HS-5 (cell line): ENCODE data around the gene DTWD2.
"Not testable (repeated sequence)": the region's sequence is repeated elsewhere in the genome, so short reads cannot be mapped to it uniquely, and the experiment has no call there.

Source experiments
- DNase-seq: peaks from one replicate; pipeline ENCODE4 v3.0.0-alpha.2; 2012; ENCODE audit warnings: low read depth

The DTWD2 gene

GRCh38 chr5:118996098-118996497 is 7.8 kb upstream of the DTWD2 start:
- DNase-seq, result no peak

DNA sequence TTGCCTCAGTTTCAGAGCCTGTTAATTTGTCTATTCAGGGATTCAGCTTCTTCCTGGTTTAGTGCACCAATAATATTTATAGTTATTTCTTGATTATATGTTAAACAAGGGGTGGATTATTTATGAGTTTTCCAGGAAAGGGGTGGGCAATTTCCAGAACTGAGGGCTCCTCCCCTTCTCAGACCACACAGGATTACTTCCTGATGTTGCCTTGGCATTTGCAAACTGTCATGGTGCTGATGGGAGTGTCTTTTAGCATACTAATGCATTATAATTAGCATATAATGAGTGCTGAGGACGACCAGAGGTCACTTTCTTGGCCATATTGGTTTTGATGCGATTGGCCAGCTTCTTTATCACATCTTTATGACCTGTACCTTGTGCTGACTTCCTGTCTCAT is 6.2 kb upstream of the DTWD2 start:
- no peak for DNase-seq

- DNase-seq, result not testable (repeated sequence)
These were observed 4.8 kb upstream of the DTWD2 start for GRCh38 chr5:118993118-118993517.

GRCh38 chr5:118992055-118992454 is 3.7 kb upstream of the DTWD2 start:
- DNase-seq, result not testable (repeated sequence)

DNA sequence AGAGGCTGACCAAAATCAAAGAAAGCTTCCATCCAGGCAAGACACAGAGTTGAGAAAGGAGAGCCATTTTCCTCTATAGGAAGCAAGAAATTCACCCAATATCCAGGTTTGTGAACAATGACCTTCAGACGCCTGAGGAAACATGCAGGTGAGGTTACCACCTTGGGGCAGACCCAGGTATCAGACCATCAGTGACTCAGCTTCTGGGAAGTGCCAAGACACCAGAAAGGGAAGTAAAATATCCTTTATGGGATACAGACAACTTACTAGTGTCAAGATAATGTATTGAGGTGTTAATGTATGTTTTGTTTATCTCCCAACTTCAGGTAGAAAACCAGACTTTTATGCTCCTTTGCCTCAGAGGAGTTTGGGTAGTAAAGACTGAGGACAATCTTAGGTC is 2.2 kb upstream of the DTWD2 start:
- DNase-seq, result no peak

GRCh38 chr5:118989816-118990215 is 1.5 kb upstream of the DTWD2 start:
- no peak for DNase-seq

GRCh38 chr5:118988866-118989180 is 476 bp upstream of the DTWD2 start:
- DNase-seq, result no peak

- peak; percentile 35 for DNase-seq
These were observed 3.7 kb downstream of the DTWD2 start for GRCh38 chr5:118984602-118985001.

GRCh38 chr5:118981783-118982182 is 6.6 kb downstream of the DTWD2 start:
- DNase-seq, result no peak

DNA sequence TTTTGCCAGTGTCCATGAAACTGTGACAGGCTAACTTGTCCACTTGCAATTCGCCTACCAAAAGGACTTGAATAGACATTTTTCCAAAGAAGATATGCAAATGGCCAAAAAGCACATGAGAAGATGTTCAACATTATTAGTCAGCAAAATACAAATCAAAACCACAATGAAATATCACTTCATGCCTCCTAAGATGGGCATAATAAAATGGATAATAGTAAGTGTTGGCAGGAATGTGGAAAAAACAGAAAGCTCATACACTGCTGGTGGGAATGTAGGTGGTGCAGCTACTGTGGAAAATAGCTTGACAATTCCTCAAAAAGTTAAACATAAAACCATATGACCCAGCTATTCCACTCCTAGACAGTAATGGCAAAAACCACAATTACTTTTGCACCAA is 7.9 kb downstream of the DTWD2 start:
- DNase-seq, result no peak

DNA sequence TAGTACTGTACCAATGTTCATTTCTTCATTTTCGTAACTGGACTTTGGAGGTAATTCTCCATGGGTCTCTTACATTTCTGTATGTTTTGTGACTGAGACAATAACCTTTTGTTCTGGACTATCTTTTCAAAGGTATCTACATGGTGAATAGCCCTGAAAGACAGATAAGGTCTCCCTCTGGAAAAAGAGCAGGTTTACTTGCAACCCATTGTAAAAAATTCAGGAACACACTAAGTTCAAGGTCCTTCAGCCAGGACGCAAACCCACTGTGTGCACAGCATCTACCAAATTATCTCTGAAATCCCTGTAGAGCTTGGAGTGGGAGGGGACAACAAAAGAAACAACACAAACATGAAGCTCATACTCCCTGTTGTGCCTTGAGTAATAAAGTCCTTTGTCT is 8.3 kb downstream of the DTWD2 start:
- DNase-seq, result no peak

GRCh38 chr5:118973779-118974445 is 14.4 kb downstream of the DTWD2 start:
- not testable (repeated sequence) for DNase-seq

DNA sequence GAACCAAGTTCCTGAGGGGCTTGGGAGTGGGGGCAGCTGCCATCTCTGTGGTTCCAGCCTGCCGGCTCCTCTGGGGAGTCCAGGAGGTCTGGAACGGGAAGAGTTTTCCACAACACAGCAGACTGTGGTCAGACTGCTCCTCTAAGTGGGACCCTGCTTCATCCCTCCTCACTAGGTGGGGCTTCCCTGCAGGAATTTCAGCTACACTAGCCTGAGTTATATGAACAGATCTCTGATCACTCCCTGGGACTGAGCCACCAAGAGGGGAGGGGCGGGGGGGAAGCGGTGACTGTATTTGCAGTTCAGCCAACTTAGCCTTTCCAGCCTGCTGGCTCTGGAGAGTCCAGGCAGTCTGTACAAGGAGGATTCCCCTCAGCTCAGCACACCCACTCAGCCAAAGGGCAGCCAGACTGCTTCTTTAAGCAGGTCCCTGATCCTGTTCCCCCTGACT is 19.4 kb downstream of the DTWD2 start:
- no peak for DNase-seq

- no peak for DNase-seq
These were observed 19.9 kb downstream of the DTWD2 start for GRCh38 chr5:118968406-118968911.

DNA sequence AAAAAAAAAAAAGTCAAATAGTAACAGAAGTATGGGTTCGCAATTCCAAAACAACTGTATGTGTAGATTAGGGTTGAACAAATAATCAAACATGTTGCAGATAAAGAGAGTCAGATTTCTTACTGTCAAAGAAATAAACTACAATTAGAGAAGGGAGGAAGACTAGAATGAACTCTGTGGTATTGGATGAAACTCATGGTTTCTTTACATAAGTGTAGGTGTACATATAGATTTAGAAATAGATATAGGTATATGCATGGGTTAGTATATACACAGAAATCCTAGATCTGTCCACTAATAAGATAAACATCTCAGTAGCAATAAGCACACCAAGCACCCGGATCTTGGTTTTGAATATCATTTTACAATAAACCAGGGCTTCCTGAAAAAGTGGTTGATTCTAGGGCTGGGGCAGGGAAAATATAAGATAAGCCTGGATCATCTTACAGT is 21.3 kb downstream of the DTWD2 start:
- no peak for DNase-seq

GRCh38 chr5:118965890-118966289 is 22.5 kb downstream of the DTWD2 start:
- DNase-seq, result no peak

- not testable (repeated sequence) for DNase-seq
These were observed 23.4 kb downstream of the DTWD2 start for GRCh38 chr5:118964970-118965369.

- not testable (repeated sequence) for DNase-seq
These were observed 24.0 kb downstream of the DTWD2 start for GRCh38 chr5:118964388-118964787.

DNA sequence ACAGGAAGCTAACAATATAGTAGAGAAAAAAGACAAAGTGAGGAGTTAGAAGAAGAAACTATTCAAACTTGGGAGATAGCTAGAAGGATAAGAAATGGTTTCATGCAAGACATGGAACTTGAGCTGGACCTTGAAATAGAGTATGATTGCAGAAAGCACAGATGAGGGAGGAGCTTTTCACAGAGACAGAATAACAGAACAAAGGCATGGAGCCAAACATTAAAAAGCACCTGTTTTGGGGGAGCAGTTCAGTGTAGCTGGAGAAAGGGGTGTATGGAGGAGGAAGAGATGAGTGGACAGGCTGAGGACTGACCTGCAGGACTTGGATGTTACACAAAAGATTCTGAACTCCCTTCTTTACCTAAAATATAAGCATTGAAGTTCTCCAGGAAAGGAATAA is 25.2 kb downstream of the DTWD2 start:
- no peak for DNase-seq

DNA sequence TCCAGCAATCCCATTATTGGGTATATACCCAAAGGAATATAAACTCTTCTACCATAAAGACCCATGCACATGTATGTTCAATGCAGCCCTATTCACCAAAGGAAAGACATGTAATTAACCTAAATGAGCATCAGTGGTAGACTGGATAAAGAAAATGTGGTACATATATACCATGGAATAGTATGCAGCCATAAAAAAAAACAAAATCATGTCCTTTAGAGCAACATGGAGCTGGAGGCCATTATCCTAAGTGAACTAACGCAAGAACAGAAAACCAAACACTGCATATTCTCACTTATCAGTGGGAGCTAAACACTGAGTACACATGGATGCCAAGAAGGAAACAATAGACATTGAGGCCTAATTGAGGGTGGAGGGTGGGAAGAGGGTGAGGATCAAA is 27.8 kb downstream of the DTWD2 start:
- DNase-seq, result no peak

DNA sequence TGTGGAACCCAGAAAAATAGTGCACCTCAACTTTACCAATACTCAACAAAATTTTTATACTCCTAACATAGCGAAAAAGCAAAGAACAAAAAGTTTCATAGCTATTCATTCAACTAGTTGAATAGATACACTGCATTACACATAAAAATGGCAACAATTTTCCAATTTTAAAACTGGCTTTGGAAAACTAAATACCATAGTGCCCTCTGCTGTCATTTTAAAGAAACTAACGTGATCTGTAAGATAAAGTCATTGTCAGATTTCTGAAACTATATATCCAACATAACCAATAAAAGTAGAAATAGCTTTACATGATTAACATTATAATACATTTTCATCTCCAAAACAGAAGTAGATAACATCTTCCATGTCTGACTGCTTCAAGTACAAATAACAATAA is 31.6 kb downstream of the DTWD2 start:
- DNase-seq, result peak; percentile 5

DNA sequence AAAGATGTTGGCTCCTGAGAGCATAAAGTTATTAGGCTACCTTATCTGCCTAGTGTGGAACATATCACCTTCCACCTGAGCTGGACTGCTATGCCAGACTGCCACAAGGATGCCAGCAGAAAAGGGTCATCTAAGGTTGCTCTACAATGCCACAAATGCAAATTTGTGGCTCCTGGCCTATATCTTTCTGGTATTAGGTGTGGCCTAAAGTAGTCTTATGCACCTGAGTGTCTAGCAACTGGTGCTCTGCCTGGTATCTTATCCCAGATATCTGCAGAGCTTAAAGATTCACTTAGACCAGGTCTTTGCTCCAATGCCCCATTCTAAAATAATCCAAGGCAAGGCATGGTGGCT is 34.7 kb downstream of the DTWD2 start:
- no peak for DNase-seq

DNA sequence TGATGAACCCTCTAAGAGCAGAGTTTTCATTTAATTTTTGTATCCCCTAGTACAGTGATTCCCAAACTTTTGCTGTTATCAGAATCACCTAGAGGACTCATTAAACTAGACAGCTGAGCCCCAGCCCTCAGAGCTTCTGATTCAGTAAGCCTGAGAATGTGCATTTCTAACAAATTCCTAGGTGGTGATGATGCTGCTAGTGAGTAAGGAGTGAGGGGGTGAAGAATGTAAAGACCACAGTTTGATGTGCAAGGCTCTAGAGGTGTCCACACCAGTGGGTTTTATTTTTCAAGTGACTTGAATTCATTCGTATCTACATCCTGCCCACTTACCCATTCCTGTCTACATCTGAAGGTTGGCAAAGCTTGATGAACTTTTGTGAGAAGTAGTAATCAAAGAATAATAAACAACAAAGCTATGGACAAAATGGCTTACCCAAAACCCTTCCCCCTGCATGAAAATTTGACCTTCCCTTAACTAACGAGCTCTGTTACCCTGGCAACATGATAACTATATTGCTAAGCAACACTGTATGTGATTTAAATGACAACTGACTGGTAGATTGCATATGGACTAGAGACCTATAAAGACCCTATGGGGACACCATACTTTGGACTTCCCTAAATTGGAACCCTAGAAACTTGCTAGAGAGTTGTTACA is 35.2 kb downstream of the DTWD2 start:
- DNase-seq, result no peak

DNA sequence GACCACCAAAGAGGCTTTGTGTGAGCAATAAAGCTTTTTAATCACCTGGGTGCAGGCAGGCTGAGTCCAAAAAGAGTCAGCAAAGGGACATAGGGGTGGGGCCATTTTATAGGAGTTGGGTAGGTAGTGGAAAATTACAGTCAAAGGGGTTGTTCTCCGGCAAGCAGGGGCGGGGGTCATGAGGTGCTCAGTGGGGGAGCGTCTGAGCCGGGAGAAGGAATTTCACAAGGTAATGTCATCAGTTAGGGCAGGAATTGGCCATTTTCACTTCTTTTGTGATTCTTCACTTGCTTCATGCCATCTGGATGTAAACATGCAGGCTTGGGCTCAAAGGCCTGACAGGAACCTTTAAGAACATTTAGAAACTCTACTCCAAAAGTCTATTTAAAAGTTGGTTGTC is 36.0 kb downstream of the DTWD2 start:
- not testable (repeated sequence) for DNase-seq
